Activated CD4-positive, alpha-beta T cell treated with anti-CD3 and anti-CD28 coated beads for 24 hours (primary cell): Measurements from ENCODE around the gene PDE3A.

ENCODE experiments used
- DNase-seq, 2 donors: peaks; one replicate each; pipeline ENCODE4 v3.0.0-alpha.2; 2020; ENCODE audit warnings: low read depth in 2 of 2

Gene PDE3A

DNA sequence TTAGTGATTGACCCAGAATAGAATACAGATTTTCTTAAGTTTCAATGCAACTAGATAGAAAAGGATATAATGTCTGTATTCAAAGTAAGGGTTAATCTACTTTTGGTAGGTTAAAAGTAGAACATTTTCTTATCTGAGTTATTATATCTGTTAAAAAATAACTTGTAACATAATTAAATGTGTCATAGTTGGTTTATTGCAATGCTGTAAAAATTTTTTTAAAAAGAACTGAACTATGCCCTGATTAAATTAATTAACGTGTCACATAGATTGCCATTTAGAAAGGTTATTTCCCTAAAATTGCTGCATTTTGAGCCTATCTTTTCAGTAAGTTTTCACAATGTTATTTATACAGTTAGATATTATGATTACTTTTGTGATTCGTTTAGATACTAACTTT lies 89.2 kb downstream of the PDE3A start:
- no peak for DNase-seq

DNA sequence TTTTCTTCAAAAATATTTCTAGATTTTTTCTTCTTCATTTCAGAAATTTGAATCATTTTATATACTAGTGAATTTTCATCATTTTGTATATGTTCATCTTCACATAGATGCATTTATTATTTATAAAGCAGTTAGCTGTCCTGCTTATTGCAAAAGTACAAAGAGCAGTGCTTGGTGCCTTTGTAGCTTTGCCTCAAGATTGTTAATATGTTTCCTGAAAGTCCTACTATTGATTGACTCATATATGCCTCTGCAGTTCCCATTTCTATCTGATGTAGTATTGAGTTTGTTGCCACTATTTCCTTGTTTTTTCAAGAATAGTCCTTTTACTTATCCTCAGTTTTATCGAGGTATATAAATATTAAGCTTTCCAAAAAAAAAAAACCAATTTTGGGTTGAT lies 89.7 kb downstream of the PDE3A start:
- no peak for DNase-seq

DNA sequence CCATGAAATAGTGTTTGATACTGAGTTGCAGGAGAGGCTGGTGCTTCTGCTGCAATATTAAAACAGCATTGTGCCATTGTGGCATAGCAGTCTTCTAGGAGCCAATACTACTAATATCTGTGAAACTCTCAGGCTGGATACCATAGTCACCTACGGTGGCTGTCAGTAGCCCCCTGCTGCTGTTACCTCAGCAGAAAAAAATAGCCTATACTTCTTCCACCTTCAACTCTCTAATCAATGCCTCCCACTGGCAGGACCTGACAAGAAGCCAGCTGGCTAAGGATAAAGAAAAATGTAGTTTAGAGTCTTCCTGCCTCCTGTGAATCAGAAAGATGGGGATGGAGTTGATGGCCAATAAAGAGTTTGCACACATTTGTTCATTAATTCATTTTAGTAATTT lies 91.6 kb downstream of the PDE3A start:
- no peak for DNase-seq

DNA sequence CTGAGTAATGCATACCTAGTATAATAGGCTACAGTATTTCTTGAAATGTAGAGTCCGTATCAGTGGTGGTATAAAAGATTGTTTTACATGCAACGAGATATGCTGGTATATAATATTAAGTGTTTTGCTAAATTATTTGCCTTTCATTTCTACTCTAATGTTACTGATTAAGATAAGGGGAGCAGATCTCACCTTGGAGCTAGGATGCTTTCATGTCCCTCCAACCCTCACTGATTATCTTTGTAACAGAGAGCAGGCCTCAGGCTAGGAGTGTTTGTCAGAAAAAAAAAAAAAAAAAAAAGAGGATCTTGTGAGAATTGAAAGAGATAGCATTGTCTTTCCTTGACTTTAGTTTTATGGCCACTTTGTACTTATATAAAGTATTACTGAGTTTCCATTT lies 92.6 kb downstream of the PDE3A start:
- DNase-seq, result no peak

GRCh38 chr12:20463913-20464524 lies 95.7 kb downstream of the PDE3A start:
- DNase-seq, result no peak

DNA sequence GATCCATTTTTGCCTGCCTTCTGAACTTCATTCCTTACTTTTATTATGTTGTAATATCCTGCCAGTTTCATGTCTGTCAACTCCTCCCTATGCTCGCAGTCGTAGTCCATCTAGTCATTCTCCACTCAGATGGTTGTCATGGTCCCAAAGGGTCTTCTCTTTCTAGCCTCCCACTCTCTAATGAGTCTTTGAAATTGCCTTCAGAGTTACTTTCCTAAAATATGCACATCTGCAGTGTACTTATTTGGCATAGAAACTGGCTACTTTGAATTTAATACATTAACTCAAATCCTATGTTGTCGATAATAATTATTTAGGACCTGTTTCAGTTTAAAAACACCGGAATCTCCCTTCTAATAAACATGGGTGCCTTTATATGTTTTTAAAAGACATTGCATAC lies 101.0 kb downstream of the PDE3A start:
- DNase-seq, result no peak

DNA sequence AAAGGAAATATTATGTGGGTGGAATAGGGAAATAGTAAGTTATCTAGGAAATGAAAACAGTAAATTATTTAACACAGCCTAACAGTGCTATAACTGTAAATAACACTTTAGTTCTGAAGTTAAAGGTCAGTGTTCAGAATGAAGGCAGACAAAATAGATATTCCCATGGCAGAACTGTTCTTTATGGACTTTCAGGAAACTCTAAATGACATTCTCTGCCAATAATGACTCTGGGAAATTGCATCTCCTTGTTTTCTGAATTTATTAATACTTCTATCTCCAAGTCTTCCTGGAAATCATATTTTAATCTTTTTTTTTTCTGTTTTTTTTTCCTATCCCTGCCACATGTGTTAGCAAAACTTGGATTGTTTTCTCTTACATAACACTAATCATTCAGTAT lies 101.4 kb downstream of the PDE3A start:
- no peak for DNase-seq

- no peak for DNase-seq
Measured at GRCh38 chr12:20472102-20472782, 103.9 kb downstream of the PDE3A start.

DNA sequence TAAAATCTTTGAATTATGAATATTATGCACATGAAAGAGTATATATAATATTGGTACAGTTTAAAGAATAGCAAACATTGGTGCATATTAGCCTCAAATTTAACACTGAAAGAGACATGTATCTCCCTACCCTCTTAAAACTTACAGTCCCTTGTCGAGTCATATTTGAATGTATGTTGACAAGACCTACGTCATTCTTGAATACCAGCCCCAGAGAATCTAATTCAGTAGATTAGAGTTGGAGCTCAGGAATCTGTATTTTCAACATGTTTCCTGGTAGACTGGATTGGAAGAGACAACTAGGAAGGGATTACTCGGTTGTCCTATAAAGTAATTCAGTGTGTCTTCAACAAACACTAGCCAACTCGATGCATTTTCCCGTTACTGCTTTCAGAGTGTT lies 104.8 kb downstream of the PDE3A start:
- DNase-seq, result no peak

DNA sequence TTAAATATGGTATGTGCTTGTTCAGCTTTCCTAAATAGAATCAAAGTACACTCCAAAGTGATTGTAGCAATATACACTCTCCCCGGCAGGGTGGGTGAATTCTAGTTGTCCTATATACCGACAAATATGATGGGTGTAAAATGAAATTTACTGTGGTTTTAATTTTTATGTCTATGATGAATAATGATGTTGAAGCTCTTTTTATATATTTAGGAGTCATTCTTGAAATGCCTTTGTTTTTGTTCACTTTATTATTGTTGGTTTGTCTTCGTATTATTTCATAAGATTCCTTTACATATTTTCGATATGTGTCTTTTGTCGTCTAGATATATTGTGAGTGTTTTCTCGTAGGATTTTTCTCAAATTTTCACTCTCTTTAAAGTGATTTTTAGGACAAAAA lies 105.7 kb downstream of the PDE3A start:
- no peak for DNase-seq

GRCh38 chr12:20474443-20474842 lies 106.1 kb downstream of the PDE3A start:
- no peak for DNase-seq

GRCh38 chr12:20475542-20475941 lies 107.2 kb downstream of the PDE3A start:
- DNase-seq, result no peak

DNA sequence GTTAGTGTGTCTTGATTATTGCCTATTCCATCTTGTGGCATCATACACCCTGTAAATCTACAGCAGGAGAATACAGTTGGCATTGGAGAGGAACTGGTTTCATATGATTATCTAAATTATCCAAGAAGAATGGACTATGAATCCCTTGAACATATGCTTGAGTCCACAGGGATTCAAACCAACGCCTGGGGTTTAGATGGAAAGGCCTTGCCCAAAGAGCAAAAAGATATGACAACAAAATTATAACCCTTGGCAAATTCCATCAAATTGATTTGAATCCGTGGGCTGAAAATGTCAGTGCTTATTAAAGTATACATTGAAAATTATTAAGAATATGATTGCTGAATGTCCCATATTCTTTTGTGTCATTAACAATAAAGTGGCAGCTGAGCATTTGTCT lies 108.2 kb downstream of the PDE3A start:
- no peak for DNase-seq

DNA sequence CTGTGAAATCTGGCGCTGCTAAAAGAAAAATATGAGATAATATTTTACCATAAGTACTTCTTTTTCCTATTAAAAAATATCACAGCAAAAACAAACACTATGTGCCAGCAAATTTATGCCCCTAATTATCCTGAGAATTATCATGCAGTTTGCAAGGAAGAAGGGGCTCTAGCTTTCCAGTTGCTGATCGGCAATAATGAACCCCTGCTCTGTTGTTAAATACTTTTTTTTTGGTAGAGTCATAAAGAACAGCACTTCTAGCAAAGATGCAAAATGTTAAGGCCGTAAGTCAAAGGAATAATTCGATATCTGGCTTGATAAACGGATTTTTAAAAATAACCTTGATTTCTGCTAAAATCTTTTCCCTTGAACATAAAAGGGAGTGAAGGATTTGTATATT lies 108.9 kb downstream of the PDE3A start:
- no peak for DNase-seq

DNA sequence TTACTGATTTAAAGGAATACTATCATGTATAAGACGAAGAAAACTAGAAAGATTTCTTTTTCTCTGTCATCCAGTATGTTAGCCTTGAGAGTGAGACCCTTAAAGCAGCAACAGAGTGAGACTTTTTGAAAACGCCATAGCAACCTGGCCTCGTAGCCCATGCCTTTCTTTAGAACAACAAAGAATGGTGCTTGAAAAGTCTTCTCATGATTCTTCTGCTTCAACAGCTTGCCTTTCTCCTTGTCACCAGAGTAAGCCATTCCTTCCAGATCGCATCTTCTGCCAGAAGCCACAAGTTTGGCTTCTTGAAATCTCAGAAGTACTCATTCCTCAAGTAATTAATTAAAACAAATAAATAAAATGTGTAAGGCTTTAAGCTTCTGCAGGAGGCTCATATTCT lies 109.3 kb downstream of the PDE3A start:
- no peak for DNase-seq

DNA sequence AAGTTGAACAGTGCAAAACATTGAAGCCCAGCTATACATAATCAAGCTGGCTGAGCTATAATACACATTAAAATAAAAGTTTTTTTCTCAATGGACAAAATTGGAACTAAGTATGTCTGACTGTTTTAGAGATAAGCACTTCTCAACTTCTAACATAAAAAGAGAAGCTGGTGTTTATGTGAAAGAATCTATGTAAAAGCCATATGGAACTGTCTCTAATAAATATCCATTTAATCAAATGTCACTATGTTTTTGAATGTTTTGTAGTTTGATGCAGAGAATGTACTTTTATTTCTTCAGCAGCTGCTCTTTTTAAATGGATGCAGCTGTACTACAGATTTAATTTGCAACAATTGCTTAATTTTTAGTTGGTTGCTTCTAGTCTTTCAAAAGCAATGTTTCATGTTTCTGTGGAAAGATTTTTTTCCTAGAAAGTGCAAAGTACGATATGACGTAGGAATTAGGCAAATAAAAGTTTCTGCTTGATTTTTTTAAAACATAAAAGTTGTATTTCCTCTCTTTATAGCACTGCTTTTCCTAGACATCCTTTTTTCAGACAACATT lies 114.2 kb downstream of the PDE3A start:
- no peak for DNase-seq

DNA sequence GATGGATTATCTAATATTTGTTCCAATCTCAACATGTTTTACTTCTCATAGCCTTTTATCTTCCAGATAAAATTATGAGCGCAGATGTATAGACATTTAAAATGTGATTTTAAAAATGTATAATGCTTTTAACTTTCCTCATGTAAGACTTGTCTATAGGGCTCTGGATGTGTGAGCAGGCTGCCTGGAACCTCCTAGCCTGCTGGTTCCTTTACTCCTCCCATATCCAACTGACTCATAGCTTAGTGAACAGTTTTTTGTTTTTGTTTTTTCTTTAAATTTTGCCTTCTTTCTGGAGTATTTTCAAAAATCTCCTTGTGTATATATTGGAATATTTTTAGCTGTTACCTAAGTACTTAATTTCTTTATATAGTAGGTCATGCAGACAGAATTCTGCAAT lies 115.4 kb downstream of the PDE3A start:
- no peak for DNase-seq

GRCh38 chr12:20486233-20486632 lies 117.9 kb downstream of the PDE3A start:
- DNase-seq, result no peak

DNA sequence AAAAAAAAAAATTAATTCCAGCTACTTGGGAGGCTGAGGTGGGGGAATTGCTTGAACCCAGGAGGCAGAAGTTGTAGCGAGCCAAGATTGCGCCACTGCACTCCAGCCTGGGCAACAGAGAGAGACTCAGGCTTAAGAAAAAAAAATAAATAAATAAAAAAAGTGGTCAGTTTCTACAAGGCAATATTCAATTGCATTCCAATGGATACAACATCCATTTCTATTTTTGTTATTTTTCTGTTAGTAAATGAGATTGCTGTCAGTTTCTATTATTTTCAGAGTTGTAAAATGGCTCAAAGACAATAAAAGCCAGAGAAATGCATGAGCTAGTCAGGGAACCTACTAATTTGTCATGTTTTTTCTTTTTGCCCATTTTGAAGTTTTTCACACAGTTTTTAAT lies 119.2 kb downstream of the PDE3A start:
- no peak for DNase-seq

DNA sequence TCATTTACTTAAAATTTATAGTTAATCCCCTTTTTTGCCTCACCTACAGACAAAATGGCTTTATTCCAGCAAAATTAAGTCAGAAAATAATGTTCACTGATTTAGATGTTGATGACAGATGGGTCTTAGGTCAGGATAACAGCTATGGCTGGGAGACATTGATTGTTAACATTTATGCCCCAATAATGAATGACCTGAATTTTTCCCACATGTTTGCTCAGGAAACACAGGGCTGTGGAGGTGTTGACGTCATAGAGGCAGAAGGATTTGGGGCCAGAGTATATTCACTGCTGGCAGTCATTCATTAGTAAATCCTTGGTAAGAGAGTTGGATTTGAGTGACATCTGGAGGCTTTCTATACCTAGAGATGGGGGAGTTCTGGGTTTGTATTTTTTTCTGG lies 121.3 kb downstream of the PDE3A start:
- no peak for DNase-seq

GRCh38 chr12:20490213-20490612 lies 121.9 kb downstream of the PDE3A start:
- DNase-seq, result no peak

DNA sequence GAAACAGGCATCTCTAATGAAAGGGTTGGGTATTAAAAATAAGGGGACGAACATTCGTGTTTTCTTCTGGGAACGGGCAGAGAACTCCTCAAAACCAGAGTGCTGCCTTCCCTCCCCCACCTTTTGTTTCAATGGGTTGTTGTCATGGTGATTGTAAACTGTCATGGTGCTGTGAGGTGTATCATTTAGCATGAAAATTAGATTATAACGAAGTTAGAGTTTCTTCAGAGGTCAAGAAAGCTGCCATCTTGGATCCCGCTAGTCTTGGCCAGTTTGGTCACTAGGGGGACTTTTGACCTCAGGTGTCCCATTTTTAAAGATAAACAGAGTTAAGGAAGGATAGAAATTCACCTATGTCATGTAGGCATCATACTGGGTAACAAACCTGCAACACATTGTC lies 123.0 kb downstream of the PDE3A start:
- no peak for DNase-seq

- DNase-seq, result no peak
Measured at GRCh38 chr12:20492251-20492760, 124.0 kb downstream of the PDE3A start.
